HEK293 (cell line): ENCODE measurements around the gene BMF.

Source experiments
- CTCF ChIA-PET: fragments of 350-600 bp; formaldehyde crosslinking; extraction: SDS; loops from one replicate; lab custom pipeline; 2021; ENCODE audit warnings: antibody characterized with exemption; lab: Yijun Ruan, JAX
- POLR2A ChIA-PET: fragments of 300-600 bp; formaldehyde crosslinking; extraction: SDS; loops from one replicate; lab custom pipeline; 2020; ENCODE audit warnings: antibody characterized with exemption, inconsistent platforms; lab: Yijun Ruan, JAX
- H3K27ac ChIP-seq: fragments of 200-500 bp; sonication (Bioruptor generic); 2 replicates; pipeline ENCODE4 v1.5.1; 2014; ENCODE audit warnings: low read depth, low read length, control low read depth, inconsistent platforms; ENCODE audit errors: extremely low read depth
- H3K36me3 ChIP-seq, 2 experiments: fragments of 200-500 bp in 1 of 2; sonication (Bioruptor generic) in 1 of 2; 1 replicate in 1 of 2; 2 replicates in 1 of 2; pipeline ENCODE4 v1.5.1; 2014 to 2017; ENCODE audit warnings: inconsistent platforms in 2 of 2, low read length in 2 of 2; ENCODE audit not compliant: control insufficient read depth in 2 of 2, insufficient read depth in 1 of 2
- H3K4me1 ChIP-seq: fragments of 200-500 bp; sonication (Bioruptor generic); 2 replicates; pipeline ENCODE4 v1.5.1; 2014; ENCODE audit warnings: mild to moderate bottlenecking, low read length, inconsistent platforms; ENCODE audit not compliant: control insufficient read depth, insufficient read depth
- H3K4me3 ChIP-seq: 2 replicates; pipeline ENCODE4 v1.5.1; 2011; ENCODE audit warnings: low read depth, mild to moderate bottlenecking, control low read depth, low read length, moderate library complexity
- H3K9me3 ChIP-seq: fragments of 200-500 bp; sonication (Bioruptor generic); 2 replicates; pipeline ENCODE4 v1.5.1; 2014; ENCODE audit warnings: low read depth, low read length, inconsistent platforms; ENCODE audit not compliant: control insufficient read depth, insufficient read depth
- FEZF1 ChIP-seq: fragments of 450-650 bp; formaldehyde crosslinking; IDR thresholded peaks from 2 replicates; pipeline ENCODE4 v1.5.1; 2016; ENCODE audit warnings: missing biosample characterization, missing genetic modification characterization
- GLI2 ChIP-seq: fragments of 450-650 bp; formaldehyde crosslinking; IDR thresholded peaks from 2 replicates; pipeline ENCODE4; 2017; ENCODE audit warnings: missing biosample characterization, missing genetic modification characterization, low read depth, borderline replicate concordance
- GLIS2 ChIP-seq: fragments of 450-650 bp; formaldehyde crosslinking; IDR thresholded peaks from 2 replicates; pipeline ENCODE4 v1.5.1; 2016; ENCODE audit warnings: missing biosample characterization, missing genetic modification characterization
- KLF8 ChIP-seq: fragments of 450-650 bp; formaldehyde crosslinking; IDR thresholded peaks from 2 replicates; pipeline ENCODE4 v1.5.1; 2016; ENCODE audit warnings: missing biosample characterization, missing genetic modification characterization
- KLF9 ChIP-seq: fragments of 450-650 bp; formaldehyde crosslinking; IDR thresholded peaks from 2 replicates; pipeline ENCODE4 v1.5.1; 2016; ENCODE audit warnings: missing biosample characterization, missing genetic modification characterization, low read depth
- PBX3 ChIP-seq: sonication (generic); formaldehyde crosslinking; IDR thresholded peaks from 2 replicates; pipeline ENCODE4 v1.8.1; 2022; ENCODE audit warnings: mild to moderate bottlenecking, moderate library complexity, missing genetic modification reagents
- ZBTB7A ChIP-seq: fragments of 450-650 bp; formaldehyde crosslinking; IDR thresholded peaks from 2 replicates; pipeline ENCODE4 v1.5.1; 2016; ENCODE audit warnings: low read depth, missing biosample characterization, missing genetic modification characterization
- ZNF121 ChIP-seq: fragments of 450-650 bp; formaldehyde crosslinking; IDR thresholded peaks from 2 replicates; pipeline ENCODE4 v1.5.1; 2016; ENCODE audit warnings: missing biosample characterization, missing genetic modification characterization
- ZNF169 ChIP-seq: fragments of 450-650 bp; formaldehyde crosslinking; IDR thresholded peaks from 2 replicates; pipeline ENCODE4 v1.5.1; 2016; ENCODE audit warnings: missing biosample characterization, missing genetic modification characterization
- ZNF311 ChIP-seq: fragments of 450-650 bp; formaldehyde crosslinking; IDR thresholded peaks from 2 replicates; pipeline ENCODE4 v1.5.1; 2017; ENCODE audit warnings: missing biosample characterization, missing genetic modification characterization, borderline replicate concordance
- ZNF394 ChIP-seq: fragments of 450-650 bp; formaldehyde crosslinking; IDR thresholded peaks from 2 replicates; pipeline ENCODE4 v1.5.1; 2016; ENCODE audit warnings: missing biosample characterization, missing genetic modification characterization, mild to moderate bottlenecking, moderate library complexity, borderline replicate concordance
- ZNF426 ChIP-seq: fragments of 450-650 bp; formaldehyde crosslinking; IDR thresholded peaks from 2 replicates; pipeline ENCODE4 v1.5.1; 2017; ENCODE audit warnings: missing biosample characterization, missing genetic modification characterization, mild to moderate bottlenecking, inconsistent platforms, moderate library complexity
- ZNF433 ChIP-seq: fragments of 450-650 bp; formaldehyde crosslinking; IDR thresholded peaks from 2 replicates; pipeline ENCODE4 v1.5.1; 2016; ENCODE audit warnings: missing biosample characterization, missing genetic modification characterization, low read depth
- ZNF776 ChIP-seq: fragments of 450-650 bp; formaldehyde crosslinking; IDR thresholded peaks from 2 replicates; pipeline ENCODE4 v1.5.0; 2017; ENCODE audit warnings: missing biosample characterization, missing genetic modification characterization, borderline replicate concordance
- ZNF777 ChIP-seq: fragments of 450-650 bp; formaldehyde crosslinking; IDR thresholded peaks from 2 replicates; pipeline ENCODE4 v1.5.1; 2017; ENCODE audit warnings: missing biosample characterization, missing genetic modification characterization, borderline replicate concordance
- TF ChIP-seq, protein P1 (sequence below): fragments of 450-650 bp; formaldehyde crosslinking; IDR thresholded peaks from 2 replicates; pipeline ENCODE4 v1.5.1; 2016; ENCODE audit warnings: missing biosample characterization, missing genetic modification characterization

BMF gene

GRCh38 chr15:40072216-40072990, 36.3 kb downstream of the BMF start (continued):
- no peak for TF ChIP-seq ZNF121 (tag by site-specific recombination)
- TF ChIP-seq ZNF776 (tag by site-specific recombination): no peak
- no peak for TF ChIP-seq ZNF394 (tag by site-specific recombination)
- no peak for TF ChIP-seq ZNF426 (tag by site-specific recombination)
- TF ChIP-seq ZNF433 (tag by site-specific recombination): no peak
- no peak for TF ChIP-seq GLI2
- no peak for TF ChIP-seq GLIS2 (tag by site-specific recombination)
- no peak for TF ChIP-seq KLF9 (tag by site-specific recombination)
- TF ChIP-seq FEZF1 (tag by site-specific recombination): no peak
- TF ChIP-seq, protein P1, sequence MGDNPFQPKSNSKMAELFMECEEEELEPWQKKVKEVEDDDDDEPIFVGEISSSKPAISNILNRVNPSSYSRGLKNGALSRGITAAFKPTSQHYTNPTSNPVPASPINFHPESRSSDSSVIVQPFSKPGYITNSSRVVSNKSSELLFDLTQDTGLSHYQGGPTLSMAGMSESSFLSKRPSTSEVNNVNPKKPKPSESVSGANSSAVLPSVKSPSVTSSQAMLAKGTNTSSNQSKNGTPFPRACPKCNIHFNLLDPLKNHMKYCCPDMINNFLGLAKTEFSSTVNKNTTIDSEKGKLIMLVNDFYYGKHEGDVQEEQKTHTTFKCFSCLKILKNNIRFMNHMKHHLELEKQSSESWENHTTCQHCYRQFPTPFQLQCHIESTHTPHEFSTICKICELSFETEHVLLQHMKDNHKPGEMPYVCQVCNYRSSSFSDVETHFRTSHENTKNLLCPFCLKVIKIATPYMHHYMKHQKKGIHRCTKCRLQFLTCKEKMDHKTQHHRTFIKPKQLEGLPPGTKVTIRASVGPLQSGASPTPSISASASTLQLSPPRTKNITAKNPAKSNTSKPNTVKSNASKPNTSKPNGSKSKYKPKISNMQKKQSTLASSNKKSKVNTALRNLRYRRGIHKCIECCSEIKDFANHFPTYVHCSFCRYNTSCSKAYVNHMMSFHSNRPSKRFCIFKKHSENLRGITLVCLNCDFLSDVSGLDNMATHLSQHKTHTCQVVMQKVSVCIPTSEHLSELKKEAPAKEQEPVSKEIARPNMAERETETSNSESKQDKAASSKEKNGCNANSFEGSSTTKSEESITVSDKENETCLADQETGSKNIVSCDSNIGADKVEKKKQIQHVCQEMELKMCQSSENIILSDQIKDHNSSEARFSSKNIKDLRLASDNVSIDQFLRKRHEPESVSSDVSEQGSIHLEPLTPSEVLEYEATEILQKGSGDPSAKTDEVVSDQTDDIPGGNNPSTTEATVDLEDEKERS: no peak

- peaks cover 24% of the 10 kb centered on the region for H3K4me1 ChIP-seq
- TF ChIP-seq ZNF777 (tag by site-specific recombination) (no peak), ZNF121 (tag by site-specific recombination) (peak; percentile 94), PBX3 (CRISPR knock-in tag) (no peak)
- TF ChIP-seq, all 188 proteins: peak for 1
- POLR2A ChIA-PET: interaction anchor here (1.8 to 2.7 kb wide), 4 partner anchors 11 to 29 kb away, joined by 6 to 11 read pairs (median 7); no protein-coding TSS in a partner anchor
Observed at GRCh38 chr15:40070608-40071218, 38.0 kb downstream of the BMF start.

GRCh38 chr15:40070166-40070557, 38.5 kb downstream of the BMF start:
- H3K27ac ChIP-seq: peak overlapping the region; percentile 93
- no peaks in the 10 kb centered on the region for H3K36me3 ChIP-seq
- no peak overlapping the region for H3K4me3 ChIP-seq
- H3K9me3 ChIP-seq: no peaks in the 10 kb centered on the region
- peaks cover 24% of the 10 kb centered on the region for H3K4me1 ChIP-seq
- ChIA-PET POLR2A (interaction anchor here (1.2 to 2.7 kb wide), 5 partner anchors 12 to 30 kb away, joined by 3 to 11 read pairs (median 6); no protein-coding TSS in a partner anchor), CTCF (interaction anchor here (1.9 kb wide), 1 partner anchor 35 kb away, joined by 6 read pairs; no protein-coding TSS in a partner anchor)
- TF ChIP-seq KLF8 (tag by site-specific recombination) (no peak), ZNF311 (tag by site-specific recombination) (no peak), ZNF169 (tag by site-specific recombination) (no peak), ZBTB7A (tag by site-specific recombination) (no peak)
- TF ChIP-seq, all 188 proteins: peak for 0

More at GRCh38 chr15:40070608-40071218, 38.0 kb downstream of the BMF start:
- H3K4me3 ChIP-seq: no peak overlapping the region
- no peaks in the 10 kb centered on the region for H3K36me3 ChIP-seq
- H3K9me3 ChIP-seq: no peaks in the 10 kb centered on the region
- H3K27ac ChIP-seq: no peak overlapping the region
- CTCF ChIA-PET: interaction anchor here (1.9 kb wide), 1 partner anchor 34 kb away, joined by 6 read pairs; no protein-coding TSS in a partner anchor
